HUES64 (cell line): Measurements from ENCODE around the gene SLC35G2.

ENCODE experiments used
- H3K27ac ChIP-seq: 2 replicates; pipeline ENCODE4 v1.7.0; 2013; ENCODE audit warnings: low read depth, low read length, inconsistent platforms
- H3K27me3 ChIP-seq: 2 replicates; pipeline ENCODE4 v1.6.1; 2013; ENCODE audit warnings: mild to moderate bottlenecking, low read length; ENCODE audit not compliant: insufficient read depth
- H3K36me3 ChIP-seq: 2 replicates; pipeline ENCODE4 v1.6.1; 2013; ENCODE audit warnings: mild to moderate bottlenecking, low read length; ENCODE audit not compliant: insufficient read depth
- H3K4me1 ChIP-seq: 2 replicates; pipeline ENCODE4 v1.6.1; 2013; ENCODE audit warnings: mild to moderate bottlenecking, low read length, moderate library complexity; ENCODE audit not compliant: insufficient read depth
- H3K4me3 ChIP-seq: 2 replicates; pipeline ENCODE4 v1.5.1; 2013; ENCODE audit warnings: mild to moderate bottlenecking, low read length, moderate library complexity
- H3K9ac ChIP-seq: 2 replicates; pipeline ENCODE4 v1.6.1; 2013; ENCODE audit warnings: mild to moderate bottlenecking, low read depth, low read length
- H3K9me3 ChIP-seq: 2 replicates; pipeline ENCODE4 v1.6.1; 2013; ENCODE audit warnings: low read depth, low read length; ENCODE audit not compliant: insufficient read depth
- WGBS: fragments of 150-250, 120-280 bp; methylation state at CpG from one replicate; pipeline ENCODE4 v1.1.7; 2013; ENCODE audit warnings: missing lambda C conversion rate; 5-methylcytosine and 5-hydroxymethylcytosine counted together

The SLC35G2 gene

GRCh38 chr3:136835089-136835812, 16.3 kb downstream of the SLC35G2 start:
- H3K4me3 ChIP-seq: no peak overlapping the region
- no peak overlapping the region for H3K9ac ChIP-seq
- peaks cover 8% of the 10 kb centered on the region; the same call in 1 of the 2 replicates for H3K36me3 ChIP-seq
- no peaks in the 10 kb centered on the region for H3K9me3 ChIP-seq
- H3K27me3 ChIP-seq: no peaks in the 10 kb centered on the region
- H3K4me1 ChIP-seq: peaks cover 17% of the 10 kb centered on the region
- H3K27ac ChIP-seq: no peak overlapping the region
- WGBS: no CpG with 5 or more reads among the region's 1 CpG

GRCh38 chr3:136835813-136836510, 17.0 kb downstream of the SLC35G2 start:
- Histone ChIP-seq H3K4me1 (peaks cover 17% of the 10 kb centered on the region), H3K36me3 (peaks cover 9% of the 10 kb centered on the region; the same call in 1 of the 2 replicates), H3K9me3 (no peaks in the 10 kb centered on the region), H3K9ac (no peak overlapping the region), H3K4me3 (no peak overlapping the region), H3K27me3 (no peaks in the 10 kb centered on the region), H3K27ac (no peak overlapping the region)
- 89% methylated on average over 2 of the region's 3 CpGs for WGBS

GRCh38 chr3:136836511-136837156, 17.7 kb downstream of the SLC35G2 start:
- H3K9ac ChIP-seq: no peak overlapping the region
- no peak overlapping the region for H3K4me3 ChIP-seq
- H3K27me3 ChIP-seq: no peaks in the 10 kb centered on the region
- H3K36me3 ChIP-seq: peaks cover 12% of the 10 kb centered on the region; the same call in 1 of the 2 replicates
- no peaks in the 10 kb centered on the region for H3K9me3 ChIP-seq
- H3K27ac ChIP-seq: no peak overlapping the region
- H3K4me1 ChIP-seq: peaks cover 17% of the 10 kb centered on the region

DNA sequence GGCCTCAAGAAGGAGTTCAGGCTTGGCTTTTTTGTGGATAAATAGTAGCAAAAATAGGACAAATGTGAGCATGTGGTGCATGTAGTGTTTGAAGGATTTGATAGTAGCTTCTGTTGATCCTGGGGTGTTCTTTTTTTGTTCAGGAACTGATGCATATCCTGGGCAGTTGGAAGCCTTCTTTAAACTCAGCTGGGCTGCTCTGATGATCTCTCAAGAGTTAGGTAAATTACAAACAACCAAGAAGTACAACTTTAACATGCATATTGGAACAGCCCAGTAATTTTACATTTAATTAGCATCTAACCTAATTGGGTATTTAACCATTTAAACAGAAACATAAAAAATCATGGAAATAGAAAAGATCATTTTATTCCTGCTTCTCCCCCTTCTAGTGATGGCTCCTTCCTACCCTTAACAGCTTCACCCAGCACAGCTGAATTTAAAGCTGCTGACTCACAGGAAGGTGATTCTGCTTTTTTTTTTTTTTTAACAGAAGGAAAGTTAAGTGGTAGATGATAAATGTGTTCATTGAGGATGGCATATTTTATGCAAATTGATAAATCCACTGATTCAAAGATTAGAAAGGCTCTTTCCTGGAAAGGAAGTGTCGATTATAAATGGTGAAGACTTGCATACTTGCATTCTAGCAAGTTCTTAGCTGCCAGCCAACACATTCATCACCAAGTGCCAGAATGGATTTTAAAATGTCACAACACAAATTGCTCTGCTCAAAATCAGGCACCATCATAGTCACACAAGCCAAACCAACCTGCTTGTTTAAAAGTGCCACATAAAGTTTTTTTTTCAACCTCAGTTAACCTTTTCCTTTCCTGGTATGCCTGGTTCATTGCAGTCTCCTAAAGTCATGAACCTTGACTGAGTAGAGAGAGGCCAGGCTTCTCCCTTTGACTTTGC, 20.0 kb downstream of the SLC35G2 start:
- Histone ChIP-seq H3K9me3 (no peaks in the 10 kb centered on the region), H3K9ac (peak overlapping the region; percentile 55; the same call in 1 of the 2 replicates), H3K27ac (no peak overlapping the region), H3K4me1 (peaks cover 17% of the 10 kb centered on the region), H3K4me3 (no peak overlapping the region), H3K36me3 (peaks cover 21% of the 10 kb centered on the region), H3K27me3 (no peaks in the 10 kb centered on the region)
- WGBS: 91% methylated on average over 1 of the region's 1 CpG

GRCh38 chr3:136839556-136839931, 20.6 kb downstream of the SLC35G2 start:
- Histone ChIP-seq H3K4me1 (peaks cover 17% of the 10 kb centered on the region), H3K27ac (no peak overlapping the region), H3K27me3 (no peaks in the 10 kb centered on the region), H3K4me3 (no peak overlapping the region), H3K9me3 (no peaks in the 10 kb centered on the region), H3K9ac (peak overlapping the region; percentile 55; the same call in 1 of the 2 replicates), H3K36me3 (peaks cover 21% of the 10 kb centered on the region)

DNA sequence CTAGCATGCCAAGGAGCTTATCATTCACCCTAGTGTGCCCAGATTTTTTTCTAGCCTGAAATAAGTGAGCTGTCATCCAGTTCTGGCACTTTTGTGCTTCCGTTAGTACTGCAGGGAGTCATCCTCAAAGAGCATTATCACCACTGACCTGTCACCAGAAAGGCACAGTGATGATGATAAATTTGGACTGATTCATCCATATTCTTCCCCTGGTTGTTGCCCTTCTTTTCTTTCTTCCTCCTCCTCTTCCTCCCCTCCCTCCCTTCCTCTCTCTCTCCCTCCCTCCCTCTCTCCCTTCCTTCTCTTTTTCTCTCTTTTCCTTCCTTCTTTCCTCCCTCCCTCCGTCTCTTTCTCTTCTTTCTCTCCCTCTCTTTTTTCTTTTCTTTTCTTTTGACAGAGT, 21.3 kb downstream of the SLC35G2 start:
- H3K27me3 ChIP-seq: no peaks in the 10 kb centered on the region
- no peak overlapping the region for H3K4me3 ChIP-seq
- 98% methylated on average over 2 of the region's 2 CpGs for WGBS
- no peaks in the 10 kb centered on the region for H3K9me3 ChIP-seq
- peaks cover 24% of the 10 kb centered on the region for H3K36me3 ChIP-seq
- no peak overlapping the region for H3K27ac ChIP-seq
- peaks cover 17% of the 10 kb centered on the region for H3K4me1 ChIP-seq
- no peak overlapping the region for H3K9ac ChIP-seq

GRCh38 chr3:136842294-136842693, 23.4 kb downstream of the SLC35G2 start:
- Histone ChIP-seq H3K27ac (no peak overlapping the region), H3K4me3 (no peak overlapping the region), H3K27me3 (no peaks in the 10 kb centered on the region), H3K9ac (no peak overlapping the region), H3K36me3 (peaks cover 33% of the 10 kb centered on the region), H3K9me3 (no peaks in the 10 kb centered on the region), H3K4me1 (peaks cover 17% of the 10 kb centered on the region)
- 100% methylated on average over 1 of the region's 1 CpG for WGBS

- Histone ChIP-seq H3K36me3 (peaks cover 26% of the 10 kb centered on the region), H3K9ac (no peak overlapping the region), H3K4me3 (no peak overlapping the region), H3K27me3 (no peaks in the 10 kb centered on the region), H3K27ac (no peak overlapping the region), H3K9me3 (no peaks in the 10 kb centered on the region), H3K4me1 (peaks cover 1% of the 10 kb centered on the region; the same call in 1 of the 2 replicates)
- no CpG with 5 or more reads among the region's 1 CpG for WGBS
These were observed 25.8 kb downstream of the SLC35G2 start for GRCh38 chr3:136844724-136845123.

- 93% methylated on average over 4 of the region's 4 CpGs for WGBS
- Histone ChIP-seq H3K27ac (no peak overlapping the region), H3K4me3 (no peak overlapping the region), H3K9me3 (no peaks in the 10 kb centered on the region), H3K4me1 (no peaks in the 10 kb centered on the region), H3K9ac (no peak overlapping the region), H3K36me3 (peaks cover 12% of the 10 kb centered on the region), H3K27me3 (no peaks in the 10 kb centered on the region)
These were observed 33.3 kb downstream of the SLC35G2 start for GRCh38 chr3:136852180-136852579.

DNA sequence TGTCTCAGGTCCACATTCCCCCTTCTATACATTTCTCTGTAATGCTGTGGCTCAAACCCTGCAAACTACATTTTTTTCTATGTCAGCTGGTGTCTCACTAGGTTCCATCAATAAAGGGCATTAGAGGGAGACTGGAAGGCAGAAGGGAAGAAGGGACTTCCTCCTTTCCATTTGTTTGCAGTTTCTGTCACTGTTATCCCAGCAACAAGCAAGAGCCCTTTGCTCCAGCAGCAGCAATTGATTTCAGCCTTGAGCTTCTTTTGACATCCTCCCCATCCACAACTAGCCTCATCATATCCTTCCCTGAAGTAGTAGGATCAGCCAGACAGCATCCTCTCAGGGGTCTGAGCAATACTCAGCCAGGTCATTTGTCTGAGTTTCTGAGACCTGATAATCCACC, 37.7 kb downstream of the SLC35G2 start:
- no peak overlapping the region for H3K27ac ChIP-seq
- H3K9ac ChIP-seq: no peak overlapping the region
- H3K9me3 ChIP-seq: no peaks in the 10 kb centered on the region
- peaks cover 12% of the 10 kb centered on the region for H3K36me3 ChIP-seq
- H3K4me3 ChIP-seq: no peak overlapping the region
- peaks cover 17% of the 10 kb centered on the region for H3K4me1 ChIP-seq
- no peaks in the 10 kb centered on the region for H3K27me3 ChIP-seq
